Left cardiac atrium (tissue), 4 donors: ENCODE results near the gene RTN4RL1. TPM values are rescaled to one million over a fixed set of nuclear protein-coding genes. Genes with fewer than 3 reads are reported as not detected.
A peak's percentile ranks its signal among the peaks of the same experiment; 100 is the strongest.

Experiments used
- ATAC-seq, 2 donors: fragments of 200-7000 bp; cut with Tn5 transposase; one replicate each; pipeline ENCODE4 v1.9.1; 2020; ENCODE audit warnings: mild to moderate bottlenecking in 2 of 2, moderate library complexity in 2 of 2
- DNase-seq: peaks from one replicate; pipeline ENCODE4 v3.0.0-alpha.2; 2020
- intact Hi-C, 2 donors: fragments of 100-400 bp; cut with DNase I; formaldehyde crosslinking; loops; one replicate each; pipeline versions ENCODE4 v1.14.1 to v1.15.1; 2022 to 2023
- total RNA-seq, 2 donors: library from RNA; stranded (reverse); fragmentation: NEBNext Ultra II Directional; extraction: Animal tissue kit (Norgen Biotek cat#: 25700); gene quantifications; one replicate each; pipeline ENCODE4 v1.2.1, GENCODE V29; 2021
- donor health status: DM: no; HTN: yes; CAD: no.
- donor health status: DM: no; HTN: yes; CAD: no; lungs with severe emphysema.
- donor health status: DM: yes; HTN: yes; CAD: no.
- donor health status: Dilated cardiomyopathy.

Gene RTN4RL1
- total RNA-seq, 2 donors from 2014 or later: 6.2 to 7.6 TPM

DNA sequence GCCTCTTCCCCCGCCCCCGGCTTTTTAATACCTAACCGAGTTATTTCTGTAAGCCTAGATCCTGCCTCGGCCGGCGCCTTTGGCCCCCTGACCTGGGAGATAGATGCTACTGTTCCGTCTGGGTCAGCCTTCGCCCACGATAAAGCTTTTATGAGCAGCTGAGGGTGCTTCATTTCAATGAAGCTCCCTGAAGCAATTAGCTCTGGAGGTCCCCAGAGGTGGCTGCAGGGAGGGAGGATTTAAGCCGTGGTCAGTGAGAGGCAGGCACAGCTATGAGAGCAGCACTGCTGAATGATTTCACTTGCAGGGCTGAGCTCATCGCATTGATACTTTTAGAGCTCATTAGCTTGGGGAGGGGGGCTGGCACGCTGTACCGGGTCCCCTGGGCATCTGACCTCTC is 105.9 kb downstream of the RTN4RL1 start:
- no peak for DNase-seq
- intact Hi-C loops: loop anchor here in 1 of 2 donors (10.0 kb wide), 1 partner anchor 366 kb away; no protein-coding TSS in a partner anchor
- ATAC-seq: no peak

- intact Hi-C loops: loop anchor here in 1 of 2 donors (10.0 kb wide), 1 partner anchor 366 kb away; no protein-coding TSS in a partner anchor
- ATAC-seq (no peak), DNase-seq (no peak)
Measured at GRCh38 chr17:1918346-1919162, 106.6 kb downstream of the RTN4RL1 start.

- ATAC-seq (no peak), DNase-seq (no peak)
- intact Hi-C loops: loop anchor here in 1 of 2 donors (10.0 kb wide), 1 partner anchor 368 kb away; no protein-coding TSS in a partner anchor
Measured at GRCh38 chr17:1916963-1917715, 108.0 kb downstream of the RTN4RL1 start.

DNA sequence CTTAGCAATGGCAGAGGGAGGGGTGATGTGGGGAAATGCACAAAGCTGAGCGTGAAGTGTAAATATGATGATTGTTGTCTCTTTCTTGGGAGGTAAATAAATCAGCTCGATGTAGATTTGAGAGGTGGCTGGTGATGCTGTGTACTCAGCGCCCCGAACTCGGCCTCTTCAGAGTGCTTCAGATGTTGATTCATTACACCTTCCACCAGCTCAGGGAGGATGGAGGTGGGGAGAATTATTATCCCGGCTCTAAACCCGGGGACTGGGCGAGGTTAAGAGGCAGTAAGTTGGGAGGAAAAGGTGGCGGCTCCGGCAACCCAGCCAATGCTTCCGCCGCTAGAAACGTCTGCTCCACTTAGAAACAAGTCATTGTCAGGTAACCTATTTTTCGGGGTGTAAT is 108.8 kb downstream of the RTN4RL1 start:
- no peak for ATAC-seq
- DNase-seq: no peak
- intact Hi-C loops: loop anchor here in 1 of 2 donors (10.0 kb wide), 1 partner anchor 368 kb away; no protein-coding TSS in a partner anchor

- intact Hi-C loops: loop anchor here in 1 of 2 donors (10.0 kb wide), 1 partner anchor 369 kb away; no protein-coding TSS in a partner anchor
- ATAC-seq: no peak
- DNase-seq: no peak
Measured at GRCh38 chr17:1915889-1916288, 109.2 kb downstream of the RTN4RL1 start.

GRCh38 chr17:1914661-1915083 is 110.5 kb downstream of the RTN4RL1 start:
- no peak for ATAC-seq
- no peak for DNase-seq
- intact Hi-C loops: loop anchor here in 1 of 2 donors (10.0 kb wide), 1 partner anchor 370 kb away; no protein-coding TSS in a partner anchor

GRCh38 chr17:1913702-1914101 is 111.4 kb downstream of the RTN4RL1 start:
- ATAC-seq (no peak), DNase-seq (no peak)
- intact Hi-C loops: loop anchor here in 1 of 2 donors (10.0 kb wide), 1 partner anchor 371 kb away; no protein-coding TSS in a partner anchor

DNA sequence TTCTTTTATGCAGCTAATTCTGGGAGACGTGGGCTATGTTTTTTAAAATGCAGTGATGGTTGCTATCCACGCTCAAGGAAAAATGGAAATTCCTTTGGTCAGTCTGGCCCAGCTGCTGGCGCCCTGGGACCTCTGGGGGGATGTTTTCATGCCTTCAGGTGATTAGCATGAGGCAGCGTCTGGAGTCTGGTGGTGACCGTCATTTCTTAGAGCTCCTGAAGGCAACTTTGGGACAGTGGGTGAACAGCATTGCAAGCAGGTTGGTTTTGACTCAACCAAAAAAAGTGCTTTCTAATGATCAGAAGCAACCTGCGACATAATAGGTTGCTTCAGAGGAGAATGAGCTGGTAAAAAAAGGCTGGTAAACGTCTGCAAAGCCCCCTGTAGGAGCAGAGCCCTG is 113.0 kb downstream of the RTN4RL1 start:
- no peak for DNase-seq
- no peak for ATAC-seq
- intact Hi-C loops: loop anchor here in 1 of 2 donors (10.0 kb wide), 1 partner anchor 373 kb away; no protein-coding TSS in a partner anchor

GRCh38 chr17:1909985-1910384 is 115.1 kb downstream of the RTN4RL1 start:
- ATAC-seq (no peak), DNase-seq (no peak)
- intact Hi-C loops: loop anchor here (2.0 to 10.0 kb wide), 4 partner anchors 117 to 375 kb away; partner anchors contain the start of genes OVCA2 (in 1 of the 2) and RTN4RL1 (in 1 of the 2)

GRCh38 chr17:1908699-1909309 is 116.3 kb downstream of the RTN4RL1 start:
- intact Hi-C loops: loop anchor here (2.0 to 5.0 kb wide), 3 partner anchors 118 to 133 kb away; partner anchors contain the start of genes OVCA2 (in 1 of the 2) and RTN4RL1 (in 1 of the 2)
- DNase-seq: peak; percentile 62

DNA sequence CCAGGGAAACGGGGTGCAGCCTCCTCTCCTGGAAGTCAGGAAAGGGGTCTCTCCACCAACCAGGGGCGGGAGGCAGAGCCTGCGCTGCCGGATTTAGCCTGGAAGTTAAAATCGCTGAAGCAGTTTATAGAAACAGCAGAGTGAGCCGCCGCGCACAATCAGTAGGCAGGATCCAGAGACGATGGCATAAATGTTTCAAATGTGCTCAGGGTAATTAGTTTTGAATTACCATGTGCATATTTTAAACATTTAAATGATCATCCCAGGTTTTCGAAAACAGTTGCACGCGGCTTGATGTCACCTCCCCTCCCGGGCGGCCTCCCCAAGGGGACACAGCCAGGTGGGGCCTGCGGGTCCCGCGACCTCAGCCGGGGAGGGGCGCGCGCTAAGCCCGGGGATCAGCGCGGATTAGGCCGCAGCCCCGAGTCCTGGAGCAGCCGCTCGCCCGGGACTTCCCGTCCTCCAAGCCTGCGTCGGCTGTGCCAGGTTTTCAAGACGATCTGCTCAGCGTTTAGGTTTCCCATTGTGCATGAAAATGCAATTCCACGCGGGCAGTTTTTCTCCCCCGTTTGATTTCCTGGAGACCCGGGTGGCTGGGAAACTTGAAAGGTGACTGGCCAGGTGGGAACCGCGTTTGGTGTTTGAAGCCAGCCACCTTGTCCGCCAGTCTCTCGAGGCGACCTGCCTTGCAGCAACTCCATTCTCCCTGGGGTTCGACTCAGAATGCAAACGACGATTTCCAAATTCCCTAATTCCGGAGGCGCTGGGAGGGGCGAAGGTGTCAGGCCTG is 117.0 kb downstream of the RTN4RL1 start:
- peak; percentile 41 for DNase-seq
- peak; percentile 31 to 63 for ATAC-seq
- intact Hi-C loops: loop anchor here (2.0 to 5.0 kb wide), 3 partner anchors 119 to 134 kb away; partner anchors contain the start of genes OVCA2 (in 1 of the 2) and RTN4RL1 (in 1 of the 2)

More at GRCh38 chr17:1908699-1909309, 116.3 kb downstream of the RTN4RL1 start:
- peak; percentile 89 to 91 for ATAC-seq

- ATAC-seq (no peak), DNase-seq (no peak)
- intact Hi-C loops: loop anchor here (5.0 kb wide), 2 partner anchors 120 to 135 kb away; partner anchors contain the start of genes OVCA2 (in 1 of the 2) and RTN4RL1 (in 1 of the 2)
Measured at GRCh38 chr17:1907216-1907631, 117.9 kb downstream of the RTN4RL1 start.

DNA sequence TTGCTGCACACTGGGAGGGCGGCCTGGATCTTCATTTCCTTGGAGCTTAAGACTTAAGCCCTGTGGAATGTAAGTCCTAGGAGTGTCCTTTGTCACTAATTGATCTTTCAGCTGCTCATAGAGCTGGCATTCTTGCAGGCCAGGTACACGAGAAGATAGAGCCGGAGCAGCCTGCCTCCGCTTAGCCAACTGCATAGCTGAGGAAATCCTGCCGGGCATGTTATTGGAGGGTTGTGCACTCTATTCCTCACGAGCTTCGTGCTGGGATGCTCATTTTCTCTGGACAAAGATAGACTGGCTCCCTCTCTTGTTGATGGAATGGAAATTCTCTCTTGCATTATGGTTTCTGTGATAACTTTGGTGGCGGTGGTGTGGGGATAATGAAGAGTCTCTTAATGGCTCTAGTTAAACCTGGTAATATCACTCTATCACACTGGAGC is 118.5 kb downstream of the RTN4RL1 start:
- no peak for DNase-seq
- intact Hi-C loops: loop anchor here (5.0 kb wide), 2 partner anchors 121 to 136 kb away; partner anchors contain the start of genes OVCA2 (in 1 of the 2) and RTN4RL1 (in 1 of the 2)
- ATAC-seq: peak in 1 of 2 donors; percentile 23

DNA sequence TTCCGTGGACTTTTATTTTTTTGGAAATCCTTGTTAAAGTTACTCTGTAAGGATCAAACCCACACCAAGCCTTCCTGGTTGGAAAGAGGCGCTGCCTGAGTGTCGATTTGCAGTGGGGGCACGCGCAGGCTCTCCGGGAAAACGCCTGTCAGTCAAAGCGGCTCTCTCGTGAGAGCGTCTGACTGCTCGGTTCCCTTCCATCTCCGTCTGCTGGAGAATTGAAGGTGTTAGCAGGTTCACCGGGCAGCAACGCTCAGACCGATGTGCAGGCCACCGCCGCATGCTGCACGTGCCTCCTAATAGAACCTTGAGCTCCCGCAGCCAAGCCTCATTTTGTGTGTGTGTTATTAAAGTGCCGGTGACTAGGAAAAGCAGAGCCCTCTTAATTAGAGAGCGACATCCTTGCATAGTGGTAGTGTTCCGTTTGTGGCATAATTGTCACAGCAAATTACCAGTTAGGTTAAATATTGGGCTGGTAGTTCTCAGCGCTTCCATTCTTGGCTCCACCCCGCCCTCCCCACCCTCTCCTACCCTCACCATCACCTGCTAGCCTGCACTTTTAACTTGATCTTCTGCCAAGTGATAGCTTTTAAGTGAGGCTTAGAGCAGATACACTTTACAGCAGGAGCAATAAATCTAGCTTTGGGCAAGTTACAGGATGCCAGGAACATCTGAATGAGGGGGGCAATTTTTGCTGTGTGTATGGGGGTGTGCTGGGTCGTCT is 119.8 kb downstream of the RTN4RL1 start:
- intact Hi-C loops: loop anchor here (5.0 kb wide), 2 partner anchors 122 to 137 kb away; partner anchors contain the start of genes OVCA2 (in 1 of the 2) and RTN4RL1 (in 1 of the 2)
- ATAC-seq (peak; percentile 10 to 39), DNase-seq (no peak)

GRCh38 chr17:1904273-1905182 is 120.6 kb downstream of the RTN4RL1 start:
- intact Hi-C loops: loop anchor here (5.0 kb wide), 2 partner anchors 123 to 138 kb away; partner anchors contain the start of genes OVCA2 (in 1 of the 2) and RTN4RL1 (in 1 of the 2)
- no peak for DNase-seq
- ATAC-seq: no peak
